Activated naive CD8-positive, alpha-beta T cell (primary cell): ENCODE results near the gene CDC45.

ENCODE experiments used
- H3K27ac Mint-ChIP-seq: one replicate; pipeline ENCODE4 v1.8.0; 2021; ENCODE audit warnings: mixed read lengths
- H3K27me3 Mint-ChIP-seq: one replicate; pipeline ENCODE4 v1.8.0; 2021; ENCODE audit warnings: mixed read lengths
- H3K36me3 Mint-ChIP-seq: one replicate; pipeline ENCODE4 v1.8.0; 2021; ENCODE audit warnings: mixed read lengths
- H3K4me1 Mint-ChIP-seq: one replicate; pipeline ENCODE4 v1.8.0; 2021; ENCODE audit warnings: low read depth, mixed read lengths
- H3K4me3 Mint-ChIP-seq: one replicate; pipeline ENCODE4 v1.8.0; 2021; ENCODE audit warnings: mild to moderate bottlenecking, mixed read lengths
- H3K9me3 Mint-ChIP-seq: one replicate; pipeline ENCODE4 v1.8.0; 2021; ENCODE audit warnings: low read depth, mixed read lengths

The CDC45 gene

GRCh38 chr22:19505735-19506126, 26.0 kb downstream of the CDC45 start:
- H3K4me1 Mint-ChIP-seq, result peaks cover 20% of the 10 kb centered on the region

GRCh38 chr22:19506212-19506611, 26.5 kb downstream of the CDC45 start:
- Mint-ChIP-seq H3K36me3 (no peaks in the 10 kb centered on the region), H3K27ac (no peak overlapping the region), H3K4me1 (peaks cover 20% of the 10 kb centered on the region), H3K4me3 (no peak overlapping the region), H3K27me3 (no peaks in the 10 kb centered on the region), H3K9me3 (no peaks in the 10 kb centered on the region)

More at GRCh38 chr22:19505735-19506126, 26.0 kb downstream of the CDC45 start:
- H3K27me3 Mint-ChIP-seq, result no peaks in the 10 kb centered on the region
- peak overlapping the region; percentile 41 for H3K27ac Mint-ChIP-seq
- no peaks in the 10 kb centered on the region for H3K9me3 Mint-ChIP-seq
- H3K4me3 Mint-ChIP-seq, result no peak overlapping the region
- H3K36me3 Mint-ChIP-seq, result no peaks in the 10 kb centered on the region

- Mint-ChIP-seq H3K4me3 (no peak overlapping the region), H3K4me1 (peaks cover 20% of the 10 kb centered on the region), H3K27me3 (no peaks in the 10 kb centered on the region), H3K27ac (no peak overlapping the region), H3K9me3 (no peaks in the 10 kb centered on the region), H3K36me3 (peaks cover 2% of the 10 kb centered on the region)
These were observed 27.8 kb downstream of the CDC45 start for GRCh38 chr22:19507534-19507861.

- Mint-ChIP-seq H3K27me3 (no peaks in the 10 kb centered on the region), H3K4me3 (no peak overlapping the region), H3K9me3 (peaks cover 3% of the 10 kb centered on the region), H3K27ac (no peak overlapping the region), H3K4me1 (peaks cover 20% of the 10 kb centered on the region), H3K36me3 (peaks cover 9% of the 10 kb centered on the region)
These were observed 28.5 kb downstream of the CDC45 start for GRCh38 chr22:19508024-19508776.

- H3K27ac Mint-ChIP-seq, result no peak overlapping the region
- H3K9me3 Mint-ChIP-seq, result peaks cover 11% of the 10 kb centered on the region
- peaks cover 19% of the 10 kb centered on the region for H3K36me3 Mint-ChIP-seq
- H3K4me3 Mint-ChIP-seq, result no peak overlapping the region
- peaks cover 20% of the 10 kb centered on the region for H3K4me1 Mint-ChIP-seq
- H3K27me3 Mint-ChIP-seq, result no peaks in the 10 kb centered on the region
These were observed 29.5 kb downstream of the CDC45 start for GRCh38 chr22:19509191-19509590.

GRCh38 chr22:19509923-19510322, 30.2 kb downstream of the CDC45 start:
- peaks cover 14% of the 10 kb centered on the region for H3K4me1 Mint-ChIP-seq
- H3K4me3 Mint-ChIP-seq, result no peak overlapping the region
- H3K27me3 Mint-ChIP-seq, result no peaks in the 10 kb centered on the region
- no peak overlapping the region for H3K27ac Mint-ChIP-seq
- H3K9me3 Mint-ChIP-seq, result peaks cover 11% of the 10 kb centered on the region
- H3K36me3 Mint-ChIP-seq, result peaks cover 19% of the 10 kb centered on the region

GRCh38 chr22:19510919-19511341, 31.2 kb downstream of the CDC45 start:
- Mint-ChIP-seq H3K4me1 (peaks cover 4% of the 10 kb centered on the region), H3K36me3 (peaks cover 19% of the 10 kb centered on the region), H3K9me3 (peaks cover 11% of the 10 kb centered on the region), H3K27me3 (no peaks in the 10 kb centered on the region), H3K27ac (no peak overlapping the region), H3K4me3 (no peak overlapping the region)

- no peaks in the 10 kb centered on the region for H3K4me1 Mint-ChIP-seq
- no peak overlapping the region for H3K27ac Mint-ChIP-seq
- H3K4me3 Mint-ChIP-seq, result no peak overlapping the region
- H3K27me3 Mint-ChIP-seq, result no peaks in the 10 kb centered on the region
- peaks cover 11% of the 10 kb centered on the region for H3K9me3 Mint-ChIP-seq
- H3K36me3 Mint-ChIP-seq, result peaks cover 22% of the 10 kb centered on the region
These were observed 34.1 kb downstream of the CDC45 start for GRCh38 chr22:19513823-19514222.

- H3K4me3 Mint-ChIP-seq, result no peak overlapping the region
- H3K36me3 Mint-ChIP-seq, result peaks cover 22% of the 10 kb centered on the region
- H3K4me1 Mint-ChIP-seq, result no peaks in the 10 kb centered on the region
- H3K27me3 Mint-ChIP-seq, result no peaks in the 10 kb centered on the region
- no peak overlapping the region for H3K27ac Mint-ChIP-seq
- H3K9me3 Mint-ChIP-seq, result peaks cover 11% of the 10 kb centered on the region
These were observed 35.3 kb downstream of the CDC45 start for GRCh38 chr22:19514831-19515565.

- Mint-ChIP-seq H3K27ac (no peak overlapping the region), H3K27me3 (no peaks in the 10 kb centered on the region), H3K4me3 (no peak overlapping the region), H3K36me3 (peaks cover 22% of the 10 kb centered on the region), H3K4me1 (no peaks in the 10 kb centered on the region), H3K9me3 (peaks cover 11% of the 10 kb centered on the region)
These were observed 36.1 kb downstream of the CDC45 start for GRCh38 chr22:19515654-19516377.

GRCh38 chr22:19516378-19517170, 36.9 kb downstream of the CDC45 start:
- Mint-ChIP-seq H3K9me3 (peaks cover 11% of the 10 kb centered on the region), H3K4me1 (no peaks in the 10 kb centered on the region), H3K27me3 (no peaks in the 10 kb centered on the region), H3K27ac (no peak overlapping the region), H3K4me3 (no peak overlapping the region), H3K36me3 (peaks cover 21% of the 10 kb centered on the region)

GRCh38 chr22:19517171-19517500, 37.4 kb downstream of the CDC45 start:
- Mint-ChIP-seq H3K27me3 (no peaks in the 10 kb centered on the region), H3K9me3 (peaks cover 11% of the 10 kb centered on the region), H3K36me3 (peaks cover 20% of the 10 kb centered on the region)

GRCh38 chr22:19517919-19518611, 38.3 kb downstream of the CDC45 start:
- Mint-ChIP-seq H3K4me3 (no peak overlapping the region), H3K36me3 (peaks cover 14% of the 10 kb centered on the region), H3K4me1 (peaks cover 2% of the 10 kb centered on the region), H3K27ac (no peak overlapping the region), H3K27me3 (no peaks in the 10 kb centered on the region), H3K9me3 (peaks cover 8% of the 10 kb centered on the region)

More at GRCh38 chr22:19517171-19517500, 37.4 kb downstream of the CDC45 start:
- Mint-ChIP-seq H3K27ac (no peak overlapping the region), H3K4me1 (no peaks in the 10 kb centered on the region), H3K4me3 (no peak overlapping the region)

GRCh38 chr22:19518635-19519034, 38.9 kb downstream of the CDC45 start:
- Mint-ChIP-seq H3K4me3 (no peak overlapping the region), H3K27me3 (no peaks in the 10 kb centered on the region), H3K27ac (no peak overlapping the region), H3K9me3 (peaks cover 4% of the 10 kb centered on the region), H3K4me1 (peaks cover 2% of the 10 kb centered on the region), H3K36me3 (peaks cover 8% of the 10 kb centered on the region)
